GM12892 (cell line): ENCODE measurements around the gene TEX2.

Source experiments
- POLR2A ChIP-seq: IDR thresholded peaks from 2 replicates; pipeline ENCODE4 v1.6.1; 2011; ENCODE audit warnings: low read depth, low read length, control low read depth
- POLR2AphosphoS5 ChIP-seq: IDR thresholded peaks from 2 replicates; pipeline ENCODE4 v1.6.1; 2011; ENCODE audit warnings: low read depth, low read length, control low read depth

- no peak for TF ChIP-seq POLR2A
- TF ChIP-seq POLR2AphosphoS5, result no peak
Observed at GRCh38 chr17:64148699-64149098, 114.4 kb downstream of the TEX2 start.
